ENCODE measurements around the gene AMOTL1. TPM values are rescaled to one million over a fixed set of nuclear protein-coding genes. Genes with fewer than 3 reads are reported as not detected.

The AMOTL1 gene
- total and polyA plus RNA-seq, 4 donors: 7.4 to 68.5 (median 27.3) TPM

DNA sequence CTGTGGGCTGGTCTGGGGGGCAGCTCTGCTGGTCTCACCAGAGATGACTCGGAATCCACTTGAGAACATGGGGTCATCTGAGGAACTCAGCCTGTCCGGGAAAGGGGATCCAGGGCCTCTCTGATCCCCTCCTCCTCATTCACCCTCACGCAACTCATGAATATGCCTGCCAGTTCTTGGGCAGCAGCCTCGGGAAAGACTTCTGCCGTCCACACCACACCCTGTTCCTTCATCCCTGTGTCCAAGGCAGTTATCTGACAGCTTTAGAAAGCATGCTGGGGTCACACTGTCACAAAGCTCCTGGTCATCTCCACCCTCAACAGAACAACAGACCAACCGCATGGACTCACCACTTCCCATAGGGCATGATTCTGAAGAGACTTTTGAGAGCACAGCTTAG, 88.3 kb downstream of the AMOTL1 start:
- WGBS, 2 donors: 87 to 95% methylated on average over 6 of the region's 6 CpGs
- TF ChIP-seq, protein P1, sequence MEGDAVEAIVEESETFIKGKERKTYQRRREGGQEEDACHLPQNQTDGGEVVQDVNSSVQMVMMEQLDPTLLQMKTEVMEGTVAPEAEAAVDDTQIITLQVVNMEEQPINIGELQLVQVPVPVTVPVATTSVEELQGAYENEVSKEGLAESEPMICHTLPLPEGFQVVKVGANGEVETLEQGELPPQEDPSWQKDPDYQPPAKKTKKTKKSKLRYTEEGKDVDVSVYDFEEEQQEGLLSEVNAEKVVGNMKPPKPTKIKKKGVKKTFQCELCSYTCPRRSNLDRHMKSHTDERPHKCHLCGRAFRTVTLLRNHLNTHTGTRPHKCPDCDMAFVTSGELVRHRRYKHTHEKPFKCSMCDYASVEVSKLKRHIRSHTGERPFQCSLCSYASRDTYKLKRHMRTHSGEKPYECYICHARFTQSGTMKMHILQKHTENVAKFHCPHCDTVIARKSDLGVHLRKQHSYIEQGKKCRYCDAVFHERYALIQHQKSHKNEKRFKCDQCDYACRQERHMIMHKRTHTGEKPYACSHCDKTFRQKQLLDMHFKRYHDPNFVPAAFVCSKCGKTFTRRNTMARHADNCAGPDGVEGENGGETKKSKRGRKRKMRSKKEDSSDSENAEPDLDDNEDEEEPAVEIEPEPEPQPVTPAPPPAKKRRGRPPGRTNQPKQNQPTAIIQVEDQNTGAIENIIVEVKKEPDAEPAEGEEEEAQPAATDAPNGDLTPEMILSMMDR (IDR thresholded peaks at IDR 0.05; ENCODE audit: control extremely low read depth, extremely low read depth): no peak
- ATAC-seq (ENCODE audit: insufficient read depth, low FRiP score) (no peak), DNase-seq (no peak)
- H3K4me3 ChIP-seq: no peak overlapping the region
- H3K9ac ChIP-seq (ENCODE audit: insufficient read depth in 1 of 2, low read length in 2 of 2): no peak overlapping the region
- H3K36me3 ChIP-seq (ENCODE audit: control insufficient read depth in 4 of 4, insufficient read depth in 4 of 4, low read length in 4 of 4): peaks cover 7 to 73% (median 47%) of the 10 kb centered on the region in 4 donors
- H3K27ac ChIP-seq (ENCODE audit: low read depth in 1 of 2, low read length in 1 of 2): no peak overlapping the region
- no peaks in the 10 kb centered on the region for H3K9me3 ChIP-seq (ENCODE audit: control insufficient read depth in 4 of 4, insufficient read depth in 3 of 4, low read length in 3 of 4)
- peaks cover 0 to 4% (median 0%) of the 10 kb centered on the region in 5 donors for H3K4me1 ChIP-seq (ENCODE audit: control insufficient read depth in 5 of 5, insufficient read depth in 5 of 5, low read length in 5 of 5)
- H3K27me3 ChIP-seq (ENCODE audit: control insufficient read depth in 3 of 3, insufficient read depth in 3 of 3, low read length in 2 of 3): no peaks in the 10 kb centered on the region

DNA sequence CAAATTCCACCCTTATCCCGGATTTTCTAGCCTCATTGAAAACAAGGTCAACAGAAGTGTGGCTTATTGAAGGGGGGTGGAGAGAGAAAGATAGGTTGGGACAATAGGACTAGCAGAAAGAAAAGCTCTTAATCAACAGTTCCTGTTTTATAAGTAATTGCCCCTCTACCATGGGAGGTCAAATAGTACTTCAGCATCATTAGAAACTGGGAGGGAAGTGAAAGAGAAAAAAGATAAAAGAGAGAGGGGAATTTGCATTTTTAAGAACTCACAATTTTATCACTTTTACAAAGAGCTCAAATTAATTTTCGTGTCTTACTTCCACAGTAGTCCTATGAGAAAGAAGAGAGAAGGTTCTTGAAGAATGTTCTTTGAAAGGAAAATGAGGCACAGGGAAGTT, 89.2 kb downstream of the AMOTL1 start:
- H3K4me1 ChIP-seq (ENCODE audit: control insufficient read depth in 5 of 5, insufficient read depth in 5 of 5, low read length in 5 of 5): peaks cover 0 to 4% (median 0%) of the 10 kb centered on the region in 5 donors
- peaks cover 7 to 69% (median 47%) of the 10 kb centered on the region in 4 donors for H3K36me3 ChIP-seq (ENCODE audit: control insufficient read depth in 4 of 4, insufficient read depth in 4 of 4, low read length in 4 of 4)
- H3K9ac ChIP-seq (ENCODE audit: insufficient read depth in 1 of 2, low read length in 2 of 2): no peak overlapping the region
- H3K27ac ChIP-seq (ENCODE audit: low read depth in 1 of 2, low read length in 1 of 2): no peak overlapping the region
- 85 to 90% methylated on average over 2 of the region's 2 CpGs for WGBS, 2 donors
- no peaks in the 10 kb centered on the region for H3K27me3 ChIP-seq (ENCODE audit: control insufficient read depth in 3 of 3, insufficient read depth in 3 of 3, low read length in 2 of 3)
- H3K9me3 ChIP-seq (ENCODE audit: control insufficient read depth in 4 of 4, insufficient read depth in 3 of 4, low read length in 3 of 4): no peaks in the 10 kb centered on the region
- H3K4me3 ChIP-seq: no peak overlapping the region
- TF ChIP-seq, protein P1 (IDR thresholded peaks at IDR 0.05; ENCODE audit: control extremely low read depth, extremely low read depth): no peak
- no peak for ATAC-seq (ENCODE audit: insufficient read depth, low FRiP score)
- DNase-seq: no peak

DNA sequence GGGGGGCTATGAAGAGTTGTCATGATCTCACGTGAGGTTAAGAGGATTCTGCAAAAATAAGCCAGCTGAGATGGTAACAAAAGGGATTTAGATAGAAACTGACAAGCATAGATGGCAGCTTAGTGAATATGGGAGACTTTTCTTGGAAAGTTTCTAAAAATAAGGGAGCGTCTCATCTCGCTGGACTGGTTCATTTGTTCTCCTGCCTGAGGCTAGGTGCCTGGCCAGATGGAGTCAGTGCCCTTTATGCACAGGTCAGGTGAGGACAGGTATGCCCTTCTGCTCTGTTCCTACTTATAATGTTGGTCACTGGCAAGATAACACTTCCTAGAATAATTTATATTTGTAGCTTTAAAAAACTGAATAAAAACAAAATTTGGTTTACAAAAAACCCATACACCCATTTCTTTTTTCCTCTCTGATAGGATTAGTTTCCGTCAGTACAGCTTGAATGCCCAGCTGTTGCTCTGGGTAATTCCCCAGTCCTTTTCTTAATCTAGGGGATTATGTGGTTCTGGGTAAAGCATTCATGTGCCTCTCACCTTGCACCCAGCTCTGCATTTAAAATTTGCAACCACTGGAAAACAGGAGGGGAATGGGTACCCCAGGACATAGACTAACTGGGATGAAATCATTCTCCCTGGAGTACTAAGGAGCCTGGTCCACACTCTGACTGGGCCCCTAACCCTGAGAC, 90.0 kb downstream of the AMOTL1 start:
- ATAC-seq (ENCODE audit: insufficient read depth, low FRiP score): no peak
- no peak for DNase-seq
- Histone ChIP-seq H3K9me3 (ENCODE audit: control insufficient read depth in 4 of 4, insufficient read depth in 3 of 4, low read length in 3 of 4) (no peaks in the 10 kb centered on the region), H3K36me3 (ENCODE audit: control insufficient read depth in 4 of 4, insufficient read depth in 4 of 4, low read length in 4 of 4) (peaks cover 7 to 66% (median 46%) of the 10 kb centered on the region in 4 donors), H3K4me3 (no peak overlapping the region), H3K27me3 (ENCODE audit: control insufficient read depth in 3 of 3, insufficient read depth in 3 of 3, low read length in 2 of 3) (no peaks in the 10 kb centered on the region), H3K4me1 (ENCODE audit: control insufficient read depth in 5 of 5, insufficient read depth in 5 of 5, low read length in 5 of 5) (peaks cover 0 to 4% (median 0%) of the 10 kb centered on the region in 5 donors), H3K9ac (ENCODE audit: insufficient read depth in 1 of 2, low read length in 2 of 2) (no peak overlapping the region), H3K27ac (ENCODE audit: low read depth in 1 of 2, low read length in 1 of 2) (no peak overlapping the region)
- WGBS, 2 donors: 94 to 98% methylated on average over 4 of the region's 4 CpGs
- TF ChIP-seq, protein P1 (IDR thresholded peaks at IDR 0.05; ENCODE audit: control extremely low read depth, extremely low read depth): no peak
